ENCODE results near the gene RBM4. TPM values are rescaled to one million over a fixed set of nuclear protein-coding genes. Genes with fewer than 3 reads are reported as not detected.

The RBM4 gene
- total RNA-seq, 5 donors from 2014 or later (not counting 1 experiment from before 2014, with no cell fraction given), result 163 to 233 (median 181) TPM

DNA sequence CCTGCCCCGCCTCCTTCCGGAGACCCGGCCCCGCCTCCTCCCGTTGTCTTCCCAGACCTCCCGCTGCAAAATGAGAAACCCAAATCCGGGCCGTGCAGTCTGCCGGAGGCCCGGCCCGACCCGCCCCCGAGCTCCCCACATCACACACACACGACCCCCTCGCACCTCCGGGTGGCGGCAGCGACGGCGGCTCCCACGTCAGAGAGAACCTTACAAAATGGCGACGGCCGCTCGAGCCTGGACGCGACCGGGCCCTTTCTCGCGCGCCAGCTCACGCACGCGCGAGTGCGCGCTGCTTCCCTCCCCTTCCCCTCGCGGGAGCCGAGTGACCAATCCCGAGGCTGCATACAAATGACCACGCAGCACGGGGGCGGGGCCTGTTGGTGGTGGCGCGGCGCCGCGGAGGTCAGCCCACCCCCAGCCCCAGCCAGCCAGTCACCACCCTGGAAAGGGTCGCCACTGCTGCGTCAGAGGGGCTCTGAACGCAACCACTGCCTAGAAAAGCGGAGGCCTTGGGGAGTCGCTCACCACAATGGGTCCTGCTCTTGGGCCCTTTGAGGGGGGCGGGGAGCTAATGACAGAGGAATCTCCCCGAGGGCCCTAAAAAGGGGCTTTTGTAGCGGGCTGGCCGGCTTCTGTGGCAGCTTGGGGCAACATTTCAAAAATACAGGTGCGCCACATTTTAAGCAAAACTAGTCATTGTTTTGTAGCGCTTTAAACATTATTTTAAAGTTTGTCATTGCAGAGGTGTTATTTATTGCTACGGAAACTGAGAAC lies 39.3 kb downstream of the RBM4 start, which contains the start of gene RBM4B:
RBM4B (minus strand) TSS at position 289 of the 777 bp plus-strand sequence. CDS start 808 bp downstream, outside the sequence.
- peak within 1 kb of the TSS; percentile 97 for H3K27ac ChIP-seq (ENCODE audit: low read length)
- no peaks in the 10 kb centered on the region for H3K9me3 ChIP-seq
- WGBS (ENCODE audit: insufficient coverage), result 0% methylated on average over 45 of the region's 61 CpGs
- Mint-ChIP-seq H3K4me1 (peaks cover 43 to 44% (median 44%) of the 10 kb centered on the region in 3 donors), H3K36me3 (no peaks in the 10 kb centered on the region), H3K27ac (peak within 1 kb of the TSS; percentile 98), H3K4me3 (peak within 1 kb of the TSS; percentile 90 to 96 (median 94)), H3K9me3 (no peaks in the 10 kb centered on the region), H3K27me3 (no peaks in the 10 kb centered on the region)
- DNase-seq (peak; percentile 91 to 98 (median 94)), ATAC-seq (replicated peaks in 1 of 4) (peak; percentile 88 to 91 (median 89))
- no peaks in the 10 kb centered on the region for H3K36me3 ChIP-seq (ENCODE audit: control insufficient read depth in 2 of 2, extremely low read depth in 1 of 2, insufficient read depth in 1 of 2, low read length in 1 of 2)
- POLR2A ChIA-PET, result interaction anchor here (0.5 to 2.6 kb wide), 13 partner anchors 18 to 441 kb away, joined by 3 to 26 read pairs (median 4); partner anchors contain the start of genes RBM4 (in 2 of the 2), KDM2A (in 1 of the 2), RBM14 (in 1 of the 2) and YIF1A (in 1 of the 2)
- peaks cover 21 to 32% of the 10 kb centered on the region in 2 experiments for H3K4me1 ChIP-seq (ENCODE audit: control insufficient read depth in 1 of 2, extremely low read depth in 1 of 2, insufficient read depth in 2 of 2, low read length in 2 of 2)
- no peaks in the 10 kb centered on the region for H3K27me3 ChIP-seq (replicated peaks in 1 of 2; ENCODE audit: control insufficient read depth in 2 of 2, extremely low read depth in 1 of 2, insufficient read depth in 2 of 2, low read length in 1 of 2)
- CTCF ChIA-PET, result interaction anchor here (0.5 to 2.7 kb wide), 32 partner anchors 8 to 562 kb away, joined by 3 to 37 read pairs (median 6); partner anchors contain the start of genes CCDC87 (in 1 of the 2), CCS (in 1 of the 2), CTSF (in 1 of the 2) and DPP3 (in 1 of the 2)
- peak within 1 kb of the TSS; percentile 89 to 94 for H3K4me3 ChIP-seq (ENCODE audit: control insufficient read depth in 1 of 2, extremely low read depth in 1 of 2, low read length in 1 of 2)

GRCh38 chr11:66680966-66681645 lies 42.6 kb downstream of the RBM4 start:
- no peaks in the 10 kb centered on the region for H3K36me3 ChIP-seq (ENCODE audit: control insufficient read depth in 2 of 2, extremely low read depth in 1 of 2, insufficient read depth in 1 of 2, low read length in 1 of 2)
- no peaks in the 10 kb centered on the region for H3K27me3 ChIP-seq (replicated peaks in 1 of 2; ENCODE audit: control insufficient read depth in 2 of 2, extremely low read depth in 1 of 2, insufficient read depth in 2 of 2, low read length in 1 of 2)
- H3K9me3 Mint-ChIP-seq, result no peaks in the 10 kb centered on the region
- H3K27ac ChIP-seq (ENCODE audit: low read length), result no peak overlapping the region
- no peak for DNase-seq
- H3K4me1 ChIP-seq (ENCODE audit: control insufficient read depth in 1 of 2, extremely low read depth in 1 of 2, insufficient read depth in 2 of 2, low read length in 2 of 2), result peaks cover 8 to 25% of the 10 kb centered on the region in 2 experiments
- no peaks in the 10 kb centered on the region for H3K9me3 ChIP-seq
- ChIA-PET CTCF (interaction anchor here in 1 of 2 donors (0.7 kb wide), 1 partner anchor 319 kb away, joined by 3 read pairs; no protein-coding TSS in a partner anchor), POLR2A (interaction anchor here in 1 of 2 donors (0.6 kb wide), 1 partner anchor 62 kb away, joined by 3 read pairs; no protein-coding TSS in a partner anchor)
- no peak overlapping the region for H3K4me3 ChIP-seq (ENCODE audit: control insufficient read depth in 1 of 2, extremely low read depth in 1 of 2, low read length in 1 of 2)
- H3K27me3 Mint-ChIP-seq, result no peaks in the 10 kb centered on the region
- no peak for ATAC-seq (replicated peaks in 1 of 4)
- peaks cover 19 to 22% (median 21%) of the 10 kb centered on the region in 3 donors for H3K4me1 Mint-ChIP-seq
- H3K27ac Mint-ChIP-seq, result no peak overlapping the region
- H3K36me3 Mint-ChIP-seq, result no peaks in the 10 kb centered on the region
- H3K4me3 Mint-ChIP-seq, result no peak overlapping the region
- 67% methylated on average over 1 of the region's 7 CpGs for WGBS (ENCODE audit: insufficient coverage)

- H3K36me3 ChIP-seq (ENCODE audit: control insufficient read depth in 2 of 2, extremely low read depth in 1 of 2, insufficient read depth in 1 of 2, low read length in 1 of 2), result no peaks in the 10 kb centered on the region
- H3K4me1 ChIP-seq (ENCODE audit: control insufficient read depth in 1 of 2, extremely low read depth in 1 of 2, insufficient read depth in 2 of 2, low read length in 2 of 2), result peaks cover 0 to 1% of the 10 kb centered on the region in 2 experiments
- no peaks in the 10 kb centered on the region for H3K9me3 ChIP-seq
- Mint-ChIP-seq H3K4me1 (no peaks in the 10 kb centered on the region), H3K4me3 (no peak overlapping the region), H3K9me3 (no peaks in the 10 kb centered on the region), H3K27me3 (no peaks in the 10 kb centered on the region), H3K36me3 (no peaks in the 10 kb centered on the region), H3K27ac (no peak overlapping the region)
- H3K27ac ChIP-seq (ENCODE audit: low read length), result no peak overlapping the region
- DNase-seq, result no peak
- no peak for ATAC-seq (replicated peaks in 1 of 4)
- WGBS (ENCODE audit: insufficient coverage), result 82% methylated on average over 4 of the region's 8 CpGs
- peaks cover 0 to 7% of the 10 kb centered on the region in 2 experiments for H3K27me3 ChIP-seq (replicated peaks in 1 of 2; ENCODE audit: control insufficient read depth in 2 of 2, extremely low read depth in 1 of 2, insufficient read depth in 2 of 2, low read length in 1 of 2)
- POLR2A ChIA-PET, result no interaction called here
- CTCF ChIA-PET, result interaction anchor here in 1 of 2 donors (0.6 to 1.2 kb wide), 2 partner anchors 17 to 141 kb away, joined by 3 to 5 read pairs; no protein-coding TSS in a partner anchor
- no peak overlapping the region for H3K4me3 ChIP-seq (ENCODE audit: control insufficient read depth in 1 of 2, extremely low read depth in 1 of 2, low read length in 1 of 2)
These were observed 45.4 kb downstream of the RBM4 start for GRCh38 chr11:66683877-66684276.

DNA sequence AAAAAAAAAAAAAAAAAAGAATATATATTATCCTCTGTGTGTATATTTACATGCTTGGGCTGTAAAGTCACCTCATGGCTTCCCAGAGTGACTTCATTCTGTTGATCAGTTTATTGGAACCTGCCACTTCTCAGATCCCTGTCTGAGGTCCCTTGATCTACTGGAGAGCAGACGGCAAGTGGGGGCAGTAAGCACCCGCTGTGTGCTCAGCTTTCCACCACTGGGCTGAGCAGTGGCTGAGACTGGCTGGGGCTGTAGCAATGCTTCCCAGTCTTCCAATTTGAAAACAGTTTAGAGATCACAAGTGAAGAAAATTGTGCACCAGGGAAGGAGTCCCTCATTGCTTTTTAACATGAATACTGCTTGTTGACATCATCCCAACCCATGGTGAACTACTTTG lies 46.1 kb downstream of the RBM4 start:
- no peaks in the 10 kb centered on the region for H3K4me1 ChIP-seq (ENCODE audit: control insufficient read depth in 1 of 2, extremely low read depth in 1 of 2, insufficient read depth in 2 of 2, low read length in 2 of 2)
- no peaks in the 10 kb centered on the region for H3K36me3 Mint-ChIP-seq
- no peak overlapping the region for H3K4me3 Mint-ChIP-seq
- ATAC-seq (replicated peaks in 1 of 4) (no peak), DNase-seq (no peak)
- no peaks in the 10 kb centered on the region for H3K9me3 ChIP-seq
- no peaks in the 10 kb centered on the region for H3K4me1 Mint-ChIP-seq
- no peak overlapping the region for H3K27ac ChIP-seq (ENCODE audit: low read length)
- no peak overlapping the region for H3K27ac Mint-ChIP-seq
- no peaks in the 10 kb centered on the region for H3K27me3 Mint-ChIP-seq
- H3K9me3 Mint-ChIP-seq, result no peaks in the 10 kb centered on the region
- ChIA-PET CTCF (no interaction called here), POLR2A (no interaction called here)
- no peaks in the 10 kb centered on the region for H3K36me3 ChIP-seq (ENCODE audit: control insufficient read depth in 2 of 2, extremely low read depth in 1 of 2, insufficient read depth in 1 of 2, low read length in 1 of 2)
- no CpG with 5 or more reads among the region's 2 CpGs for WGBS (ENCODE audit: insufficient coverage)
- H3K4me3 ChIP-seq (ENCODE audit: control insufficient read depth in 1 of 2, extremely low read depth in 1 of 2, low read length in 1 of 2), result no peak overlapping the region
- H3K27me3 ChIP-seq (replicated peaks in 1 of 2; ENCODE audit: control insufficient read depth in 2 of 2, extremely low read depth in 1 of 2, insufficient read depth in 2 of 2, low read length in 1 of 2), result peaks cover 0 to 7% of the 10 kb centered on the region in 2 experiments

GRCh38 chr11:66685276-66686099 lies 47.0 kb downstream of the RBM4 start:
- H3K4me3 ChIP-seq (ENCODE audit: control insufficient read depth in 1 of 2, extremely low read depth in 1 of 2, low read length in 1 of 2), result no peak overlapping the region
- ChIA-PET POLR2A (no interaction called here), CTCF (interaction anchor here in 1 of 2 donors (0.8 to 0.9 kb wide), 2 partner anchors 8 to 103 kb away, joined by 3 to 4 read pairs; no protein-coding TSS in a partner anchor)
- DNase-seq (no peak), ATAC-seq (replicated peaks in 1 of 4) (no peak)
- H3K4me3 Mint-ChIP-seq, result no peak overlapping the region
- 86% methylated on average over 24 of the region's 27 CpGs for WGBS (ENCODE audit: insufficient coverage)
- no peaks in the 10 kb centered on the region for H3K27me3 Mint-ChIP-seq
- H3K4me1 ChIP-seq (ENCODE audit: control insufficient read depth in 1 of 2, extremely low read depth in 1 of 2, insufficient read depth in 2 of 2, low read length in 2 of 2), result no peaks in the 10 kb centered on the region
- H3K9me3 Mint-ChIP-seq, result no peaks in the 10 kb centered on the region
- no peak overlapping the region for H3K27ac Mint-ChIP-seq
- H3K4me1 Mint-ChIP-seq, result no peaks in the 10 kb centered on the region
- no peaks in the 10 kb centered on the region for H3K36me3 Mint-ChIP-seq
- H3K36me3 ChIP-seq (ENCODE audit: control insufficient read depth in 2 of 2, extremely low read depth in 1 of 2, insufficient read depth in 1 of 2, low read length in 1 of 2), result no peaks in the 10 kb centered on the region
- no peaks in the 10 kb centered on the region for H3K9me3 ChIP-seq
- H3K27me3 ChIP-seq (replicated peaks in 1 of 2; ENCODE audit: control insufficient read depth in 2 of 2, extremely low read depth in 1 of 2, insufficient read depth in 2 of 2, low read length in 1 of 2), result peaks cover 0 to 10% of the 10 kb centered on the region in 2 experiments
- no peak overlapping the region for H3K27ac ChIP-seq (ENCODE audit: low read length)
